SK-N-SH (cell line): ENCODE results near the gene RAD51B. TPM values are rescaled to one million over a fixed set of nuclear protein-coding genes. Genes with fewer than 3 reads are reported as not detected.

ENCODE experiments used
- CTCF ChIA-PET: fragments of 300-600, 350-600 bp; formaldehyde crosslinking; extraction: SDS; loops from one replicate; lab custom pipeline; 2021; lab: Yijun Ruan, JAX
- POLR2A ChIA-PET: fragments of 350-600 bp; sonication (Branson Sonifier 250); formaldehyde crosslinking; extraction: SDS; loops from one replicate; lab custom pipeline; 2020; ENCODE audit warnings: antibody characterized with exemption, inconsistent platforms; lab: Yijun Ruan, JAX
- DNase-seq: peaks from one replicate; pipeline ENCODE4 v3.0.0; 2012
- H2AFZ ChIP-seq: fragments of 200-600 bp; sonication (generic); 2 replicates; pipeline ENCODE4 v1.8.1; 2016; ENCODE audit warnings: antibody characterized with exemption, mild to moderate bottlenecking, low read depth
- H3F3A ChIP-seq: fragments of 200-600 bp; sonication (generic); replicated peaks from 2 replicates; pipeline ENCODE3; 2016; ENCODE audit warnings: antibody characterized with exemption, mild to moderate bottlenecking; ENCODE audit not compliant: insufficient read depth
- H3K27ac ChIP-seq, 2 experiments: fragments of 200-500 bp in 1 of 2; fragments of 200-600 bp in 1 of 2; sonication (Bioruptor generic) in 1 of 2; sonication (generic), shearing (Covaris generic) in 1 of 2; 2 replicates each; pipeline versions ENCODE4 v1.5.1 to v1.6.1; 2014 to 2016; ENCODE audit warnings: low read depth in 2 of 2, inconsistent platforms in 1 of 2, low read length in 1 of 2, mild to moderate bottlenecking in 1 of 2, mixed read lengths in 1 of 2
- H3K27me3 ChIP-seq: fragments of 200-600 bp; sonication (generic), shearing (Covaris generic); 2 replicates; pipeline ENCODE4 v1.6.1; 2016; ENCODE audit warnings: mixed run types; ENCODE audit not compliant: insufficient read depth
- H3K36me3 ChIP-seq, 2 experiments: fragments of 200-500 bp in 1 of 2; fragments of 200-600 bp in 1 of 2; sonication (Bioruptor generic) in 1 of 2; sonication (generic) in 1 of 2; replicated peaks in 1 of 2; 2 replicates each; pipeline versions ENCODE3 to v1.5.1; 2014 to 2016; ENCODE audit warnings: low read length in 1 of 2, mild to moderate bottlenecking in 1 of 2; ENCODE audit not compliant: insufficient read depth in 2 of 2, control insufficient read depth in 1 of 2
- H3K4me1 ChIP-seq, 2 experiments: fragments of 200-500 bp in 1 of 2; fragments of 200-600 bp in 1 of 2; sonication (Bioruptor generic) in 1 of 2; sonication (generic), shearing (Covaris generic) in 1 of 2; 2 replicates each; pipeline versions ENCODE4 v1.5.1 to v1.6.1; 2014 to 2016; ENCODE audit warnings: low read depth in 1 of 2, low read length in 1 of 2, mixed run types in 1 of 2; ENCODE audit not compliant: insufficient read depth in 2 of 2, control insufficient read depth in 1 of 2
- H3K4me2 ChIP-seq: fragments of 200-600 bp; sonication (generic), shearing (Covaris generic); 2 replicates; pipeline ENCODE4 v1.6.1; 2017; ENCODE audit warnings: mixed run types
- H3K4me3 ChIP-seq, 2 experiments: fragments of 200-500 bp in 1 of 2; fragments of 200-600 bp in 1 of 2; sonication (Bioruptor generic) in 1 of 2; sonication (generic), shearing (Covaris generic) in 1 of 2; 2 replicates each; pipeline versions ENCODE4 v1.5.1 to v1.8.1; 2014 to 2016; ENCODE audit warnings: low read depth in 2 of 2, inconsistent platforms in 1 of 2, low read length in 1 of 2, mild to moderate bottlenecking in 1 of 2, mixed read lengths in 1 of 2, moderate library complexity in 1 of 2
- H3K79me2 ChIP-seq: fragments of 200-600 bp; sonication (generic); 2 replicates; pipeline ENCODE4 v1.8.1; 2017; ENCODE audit warnings: mild to moderate bottlenecking; ENCODE audit not compliant: insufficient read depth
- H3K9ac ChIP-seq: fragments of 200-600 bp; sonication (generic); 2 replicates; pipeline ENCODE4 v1.6.1; 2017; ENCODE audit warnings: mixed run types
- H3K9me2 ChIP-seq: fragments of 200-600 bp; sonication (generic); 2 replicates; pipeline ENCODE4 v1.6.1; 2017; ENCODE audit warnings: mixed run types
- H3K9me3 ChIP-seq: fragments of 200-600 bp; sonication (generic); 2 replicates; pipeline ENCODE4 v1.6.1; 2017; ENCODE audit warnings: mixed run types, mild to moderate bottlenecking, moderate library complexity
- H4K20me1 ChIP-seq: fragments of 200-600 bp; sonication (generic); 2 replicates; pipeline ENCODE4 v1.6.1; 2017; ENCODE audit warnings: mild to moderate bottlenecking, mixed run types; ENCODE audit not compliant: insufficient read depth
- CHD2 ChIP-seq: fragments of 150-350 bp; IDR thresholded peaks from 2 replicates; pipeline ENCODE4 v1.6.1; 2018; ENCODE audit warnings: low read length; ENCODE audit not compliant: partially characterized antibody
- ELF1 ChIP-seq: IDR thresholded peaks from 2 replicates; pipeline ENCODE4 v1.4.0; 2012
- GABPA ChIP-seq: IDR thresholded peaks from 2 replicates; pipeline ENCODE4 v1.4.0; 2012; ENCODE audit warnings: low read depth, mild to moderate bottlenecking
- GATA2 ChIP-seq: sonication (generic); formaldehyde crosslinking; IDR thresholded peaks from 2 replicates; pipeline ENCODE4 v1.5.0; 2020; ENCODE audit warnings: mild to moderate bottlenecking, missing genetic modification reagents
- IRF3 ChIP-seq: fragments of 150-350 bp; IDR thresholded peaks from 2 replicates; pipeline ENCODE4 v1.6.1; 2016; ENCODE audit warnings: mild to moderate bottlenecking, low read depth, low read length
- JUND ChIP-seq: IDR thresholded peaks from 2 replicates; pipeline ENCODE4 v1.4.0; 2012
- MXI1 ChIP-seq: IDR thresholded peaks from 2 replicates; pipeline ENCODE4 v1.6.1; 2012; ENCODE audit warnings: mild to moderate bottlenecking, low read depth, low read length, improper control_type of control experiment
- NRF1 ChIP-seq: IDR thresholded peaks from 2 replicates; pipeline ENCODE4 v1.6.1; 2012; ENCODE audit warnings: low read depth, mild to moderate bottlenecking, low read length
- POLR2AphosphoS5 ChIP-seq: IDR thresholded peaks from 2 replicates; pipeline ENCODE4 v1.6.1; 2012; ENCODE audit warnings: low read depth, low read length
- RCOR1 ChIP-seq: fragments of 150-350 bp; IDR thresholded peaks from 2 replicates; pipeline ENCODE4 v1.6.1; 2017; ENCODE audit warnings: antibody characterized with exemption, low read length
- REST ChIP-seq: IDR thresholded peaks from 2 replicates; pipeline ENCODE4 v1.6.1; 2012; ENCODE audit warnings: mild to moderate bottlenecking, low read depth, low read length, moderate library complexity
- RFX5 ChIP-seq: IDR thresholded peaks from 2 replicates; pipeline ENCODE4 v1.6.1; 2012; ENCODE audit warnings: mild to moderate bottlenecking, improper control_type of control experiment, low read length
- USF1 ChIP-seq: IDR thresholded peaks from 2 replicates; pipeline ENCODE4 v1.4.0; 2012; ENCODE audit warnings: low read depth, borderline replicate concordance
- ZBTB33 ChIP-seq: IDR thresholded peaks from 2 replicates; pipeline ENCODE4 v1.4.0; 2012; ENCODE audit warnings: low read depth, borderline replicate concordance
- WGBS: methylation state at CpG from one replicate; pipeline ENCODE4 v1.1.6; 2017; ENCODE audit warnings: low lambda C conversion rate; 5-methylcytosine and 5-hydroxymethylcytosine counted together
- polyA plus RNA-seq, 3 experiments: library from polyadenylated mRNA; depleted of rRNA; stranded (reverse); fragments of >200 nt; gene quantifications; 2 replicates each; pipeline ENCODE4 v1.2.3, GENCODE V29; 2012

The RAD51B gene
- polyA plus RNA-seq, 1 of the 3 experiments (the other 2 are of a cell fraction), result 6.0 TPM

- H3K4me3 ChIP-seq, result no peak overlapping the region
- H3K9ac ChIP-seq, result no peak overlapping the region
- ChIA-PET CTCF (interaction anchor here (0.8 to 1.6 kb wide), 4 partner anchors 20 to 159 kb away, joined by 3 to 6 read pairs (median 3); no protein-coding TSS in a partner anchor), POLR2A (no interaction called here)
- H4K20me1 ChIP-seq, result no peaks in the 10 kb centered on the region
- TF ChIP-seq JUND (no peak), RFX5 (no peak), IRF3 (no peak), USF1 (no peak), ZBTB33 (no peak), GATA2 (CRISPR knock-in tag) (no peak), ELF1 (no peak), RCOR1 (no peak), NRF1 (no peak), MXI1 (no peak), POLR2AphosphoS5 (no peak)
- H3K4me2 ChIP-seq, result no peak overlapping the region
- H3K36me3 ChIP-seq, result no peaks in the 10 kb centered on the region
- no peak overlapping the region for H3K27ac ChIP-seq
- no peaks in the 10 kb centered on the region for H3K79me2 ChIP-seq
- no peaks in the 10 kb centered on the region for H3K9me2 ChIP-seq
- no peak overlapping the region for H2AFZ ChIP-seq
- 67% methylated on average over 6 of the region's 8 CpGs for WGBS
- H3K9me3 ChIP-seq, result no peaks in the 10 kb centered on the region
- no peak for DNase-seq
- peaks cover 10 to 33% of the 10 kb centered on the region in 2 experiments; a peak in 3 of 4 replicates for H3K4me1 ChIP-seq
- H3K27me3 ChIP-seq, result no peaks in the 10 kb centered on the region
- no peaks in the 10 kb centered on the region for H3F3A ChIP-seq
Observed at GRCh38 chr14:68658029-68658509, 838.5 kb downstream of the RAD51B start.

- H4K20me1 ChIP-seq, result no peaks in the 10 kb centered on the region
- no peaks in the 10 kb centered on the region for H3K27me3 ChIP-seq
- H3K4me1 ChIP-seq, result peaks cover 10 to 28% of the 10 kb centered on the region in 2 experiments; a peak in 3 of 4 replicates
- ChIA-PET CTCF (interaction anchor here (1.5 kb wide), 1 partner anchor 29 kb away, joined by 3 read pairs; no protein-coding TSS in a partner anchor), POLR2A (interaction anchor here (0.6 kb wide), 1 partner anchor 29 kb away, joined by 3 read pairs; no protein-coding TSS in a partner anchor)
- H3K4me3 ChIP-seq, result no peak overlapping the region
- H3K36me3 ChIP-seq, result no peaks in the 10 kb centered on the region
- no peak overlapping the region for H3K9ac ChIP-seq
- H2AFZ ChIP-seq, result no peak overlapping the region
- no peaks in the 10 kb centered on the region for H3K79me2 ChIP-seq
- H3K27ac ChIP-seq, result no peak overlapping the region; a peak in 1 of 4 replicates
- no peaks in the 10 kb centered on the region for H3F3A ChIP-seq
- no peaks in the 10 kb centered on the region for H3K9me3 ChIP-seq
- no peaks in the 10 kb centered on the region for H3K9me2 ChIP-seq
- 84% methylated on average over 17 of the region's 20 CpGs for WGBS
- DNase-seq, result no peak
- H3K4me2 ChIP-seq, result no peak overlapping the region
- TF ChIP-seq GATA2 (CRISPR knock-in tag), result no peak
- TF ChIP-seq REST, result no peak
- TF ChIP-seq POLR2AphosphoS5, result no peak
- TF ChIP-seq CHD2, result no peak
- no peak for TF ChIP-seq ZBTB33
- no peak for TF ChIP-seq GABPA
Observed at GRCh38 chr14:68658943-68659931, 839.7 kb downstream of the RAD51B start.
